HG03066 (cell line): ENCODE measurements around the gene KLHDC8B.
A peak's percentile ranks its signal among the peaks of the same experiment; 100 is the strongest.

ENCODE experiments used
- ATAC-seq: cut with Tn5 transposase; IDR thresholded peaks from one replicate; pipeline ENCODE4 v1.9.1; 2021; ENCODE audit warnings: low read depth; ENCODE audit not compliant: unreplicated experiment

The KLHDC8B gene

GRCh38 chr3:49171119-49171774 is at the start of gene KLHDC8B:
TSS of gene KLHDC8B (plus strand) at chr3:49171598. CDS start at chr3:49172770, 1,172 bp downstream.
- ATAC-seq, result peak; percentile 63

- no peak for ATAC-seq
Measured at GRCh38 chr3:49122022-49122421, 49.4 kb upstream of the KLHDC8B start.

- no peak for ATAC-seq
Measured at GRCh38 chr3:49122451-49122850, 48.9 kb upstream of the KLHDC8B start.

- no peak for ATAC-seq
Measured at GRCh38 chr3:49122886-49123545, 48.4 kb upstream of the KLHDC8B start.

- ATAC-seq, result no peak
Measured at GRCh38 chr3:49123687-49124086, 47.7 kb upstream of the KLHDC8B start.

GRCh38 chr3:49124203-49124602 is 47.2 kb upstream of the KLHDC8B start:
- ATAC-seq, result no peak

- ATAC-seq, result no peak
Measured at GRCh38 chr3:49124991-49125670, 46.3 kb upstream of the KLHDC8B start.

- no peak for ATAC-seq
Measured at GRCh38 chr3:49131040-49131439, 40.4 kb upstream of the KLHDC8B start.

- ATAC-seq, result no peak
Measured at GRCh38 chr3:49131576-49131975, 39.8 kb upstream of the KLHDC8B start.

- no peak for ATAC-seq
Measured at GRCh38 chr3:49132073-49132436, 39.3 kb upstream of the KLHDC8B start.

- no peak for ATAC-seq
Measured at GRCh38 chr3:49132437-49133225, 38.8 kb upstream of the KLHDC8B start, which contains the start of gene LAMB2. TSS of gene LAMB2 (minus strand) at chr3:49133050. CDS start at chr3:49132867, 183 bp downstream.

- no peak for ATAC-seq
Measured at GRCh38 chr3:49133226-49133951, 38.0 kb upstream of the KLHDC8B start.

- ATAC-seq, result no peak
Measured at GRCh38 chr3:49134471-49135265, 36.7 kb upstream of the KLHDC8B start.

- no peak for ATAC-seq
Measured at GRCh38 chr3:49135499-49135898, 35.9 kb upstream of the KLHDC8B start.

GRCh38 chr3:49140080-49140479 is 31.3 kb upstream of the KLHDC8B start:
- ATAC-seq, result no peak

GRCh38 chr3:49148159-49148558 is 23.2 kb upstream of the KLHDC8B start:
- ATAC-seq, result no peak

- no peak for ATAC-seq
Measured at GRCh38 chr3:49151610-49152009, 19.8 kb upstream of the KLHDC8B start.

- ATAC-seq, result no peak
Measured at GRCh38 chr3:49153349-49153912, 18.0 kb upstream of the KLHDC8B start.

- no peak for ATAC-seq
Measured at GRCh38 chr3:49157289-49157688, 14.1 kb upstream of the KLHDC8B start.
